Choroid plexus epithelial cell (primary cell): ENCODE data around the gene JMJD6.

Experiments used
- DNase-seq: peaks from one replicate; pipeline ENCODE4 v3.0.0-alpha.2; 2010; ENCODE audit warnings: low read depth
- H3K4me3 ChIP-seq: 2 replicates; pipeline ENCODE4 v1.5.1; 2011; ENCODE audit warnings: low read depth, mild to moderate bottlenecking, control low read depth, low read length, moderate library complexity
- CTCF ChIP-seq: conservative IDR thresholded peaks from 2 replicates; pipeline ENCODE4 v1.5.1; 2011; ENCODE audit warnings: low read depth, mild to moderate bottlenecking, control low read depth, inconsistent platforms, low read length, moderate library complexity

Gene JMJD6

DNA sequence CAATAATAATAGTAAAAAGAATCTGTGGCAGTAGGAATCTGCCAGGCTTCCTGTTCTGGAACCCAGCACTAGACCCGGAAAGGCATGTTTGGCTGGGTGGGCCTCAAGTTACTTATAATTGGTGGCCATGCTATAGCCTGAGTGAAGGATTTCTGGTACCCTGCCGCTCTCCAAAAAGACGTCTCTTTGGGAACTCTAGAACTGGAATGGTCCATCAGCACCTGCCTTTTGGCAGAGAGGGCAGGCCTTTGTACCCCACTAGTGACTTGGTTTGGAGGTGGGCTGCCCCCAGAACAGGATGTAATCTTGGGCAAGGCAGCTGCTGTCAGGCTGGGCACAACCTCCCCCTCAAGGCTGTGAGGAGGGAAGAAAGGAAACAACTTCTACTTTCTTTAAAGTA lies 53.5 kb downstream of the JMJD6 start:
- DNase-seq, result no peak
- H3K4me3 ChIP-seq, result no peak overlapping the region
- TF ChIP-seq CTCF, result no peak

GRCh38 chr17:76672270-76672851 lies 54.0 kb downstream of the JMJD6 start:
- H3K4me3 ChIP-seq, result peak overlapping the region; percentile 61
- DNase-seq, result peak; percentile 15
- no peak for TF ChIP-seq CTCF

GRCh38 chr17:76671912-76672262 lies 54.5 kb downstream of the JMJD6 start:
- no peak for TF ChIP-seq CTCF
- H3K4me3 ChIP-seq, result peak overlapping the region; percentile 61
- no peak for DNase-seq

DNA sequence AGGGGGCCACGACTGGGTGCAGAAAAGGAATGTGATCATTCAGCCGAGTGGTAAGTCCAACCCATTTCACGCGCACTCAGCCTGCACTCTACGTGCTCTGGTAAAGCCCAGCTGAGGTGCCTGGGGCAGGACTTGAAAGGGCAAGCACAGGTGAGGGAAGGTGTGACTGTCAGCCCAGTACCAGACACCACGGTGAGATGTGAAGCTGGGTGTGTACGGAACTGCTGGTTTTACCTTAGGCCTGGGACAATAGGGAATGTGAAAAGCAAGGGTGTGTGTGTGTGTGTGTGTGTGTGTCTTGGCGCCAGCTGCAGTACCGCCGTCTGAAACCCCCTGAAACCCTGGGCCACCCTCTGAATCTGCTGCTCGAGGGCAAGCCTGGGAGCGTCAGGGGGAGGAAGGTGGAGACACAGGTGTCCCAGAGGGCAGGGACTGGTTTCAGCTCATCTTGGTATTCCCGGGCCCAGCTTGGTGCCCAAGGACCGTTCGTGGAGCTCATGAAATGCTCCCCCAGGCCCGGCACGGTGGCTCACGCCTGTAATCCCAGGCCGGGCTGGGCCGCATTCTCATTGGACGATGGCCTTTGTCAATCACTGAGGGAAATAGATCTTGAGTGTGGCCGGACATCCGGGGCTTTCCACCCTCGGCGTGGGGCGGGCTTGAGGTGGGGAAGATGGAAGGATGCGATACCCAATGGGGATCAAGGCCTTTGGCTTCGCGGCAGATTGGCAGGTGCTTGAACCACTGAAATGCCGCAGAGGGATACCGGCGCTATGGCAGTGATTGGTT lies 55.1 kb downstream of the JMJD6 start:
- peak; percentile 100 for DNase-seq
- H3K4me3 ChIP-seq, result peak overlapping the region; percentile 61
- no peak for TF ChIP-seq CTCF

DNA sequence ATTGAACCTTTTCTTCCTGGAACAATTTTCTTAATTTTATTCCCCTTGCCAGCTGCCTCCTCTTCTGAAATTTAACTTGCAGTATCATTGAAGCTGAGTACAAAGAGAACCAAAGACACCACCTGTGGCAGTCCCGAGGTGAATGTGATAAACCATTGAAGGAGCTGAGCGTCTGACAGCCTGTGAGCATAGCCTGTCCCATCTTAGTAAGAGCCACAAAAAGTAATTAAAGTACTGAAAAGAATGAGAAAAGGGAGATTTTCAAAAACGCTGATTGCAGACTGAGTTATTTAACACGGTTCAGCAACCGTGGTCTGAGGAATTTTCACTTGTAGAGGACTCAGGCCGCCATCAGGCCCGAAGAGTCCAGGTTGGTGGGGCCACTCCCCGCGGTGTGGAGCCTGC lies 55.7 kb downstream of the JMJD6 start:
- TF ChIP-seq CTCF, result no peak
- DNase-seq, result no peak
- H3K4me3 ChIP-seq, result no peak overlapping the region

DNA sequence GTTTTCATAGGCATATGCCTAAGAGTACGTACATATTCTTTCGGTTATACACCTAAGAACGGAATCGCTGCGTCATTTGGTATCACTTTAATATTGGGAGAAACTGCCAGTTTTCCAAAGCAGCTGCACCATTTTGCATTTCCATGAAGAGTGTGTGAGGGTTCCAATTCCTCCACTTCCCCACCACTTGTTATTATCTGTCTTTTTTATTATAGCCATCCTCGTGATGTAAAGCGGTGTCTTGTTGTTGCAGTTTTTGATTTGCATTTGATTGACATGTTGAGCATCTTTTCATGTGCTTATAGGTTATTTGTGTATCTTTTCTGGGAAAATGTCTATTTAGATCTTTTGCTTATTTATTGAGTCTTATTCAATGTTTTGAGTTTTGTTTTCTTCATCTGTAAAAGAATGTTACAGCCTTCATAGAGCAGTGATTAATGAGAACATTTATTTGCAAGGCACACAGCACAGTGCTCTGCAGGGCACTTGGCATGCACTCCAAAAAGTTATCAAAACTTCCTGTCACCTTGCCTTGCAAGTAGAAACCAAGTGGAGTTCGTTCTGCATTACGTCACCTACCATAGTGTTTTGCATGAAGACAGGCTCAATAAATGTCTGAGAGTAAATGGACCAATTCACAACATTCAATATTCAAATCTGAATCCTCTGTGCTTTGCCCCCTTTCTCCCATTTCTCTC lies 56.2 kb downstream of the JMJD6 start:
- TF ChIP-seq CTCF, result no peak
- H3K4me3 ChIP-seq, result no peak overlapping the region
- DNase-seq, result peak; percentile 75
